GM12878 (cell line): ENCODE data around the gene EVC. TPM values are rescaled to one million over a fixed set of nuclear protein-coding genes. Genes with fewer than 3 reads are reported as not detected.

ENCODE experiments used
- ATAC-seq: fragments of 200-7000 bp; cut with Tn5 transposase; 3 replicates; pipeline ENCODE4 v1.9.1; 2020; ENCODE audit warnings: mild to moderate bottlenecking, moderate library complexity
- BruUV-seq: library from RNA; stranded (reverse); fragments of 400-500 nt; replicated peaks from 2 replicates; lab custom pipeline; 2021; lab: Mats Ljungman, UMichigan
- CTCF ChIA-PET: fragments of 300-600 bp; sonication (Branson Sonifier 250); formaldehyde crosslinking; extraction: SDS; loops from one replicate; lab custom pipeline; 2021; ENCODE audit warnings: inconsistent platforms; lab: Yijun Ruan, JAX
- POLR2A ChIA-PET: fragments of 350-600 bp; formaldehyde crosslinking; extraction: SDS; loops from one replicate; lab custom pipeline; 2021; ENCODE audit warnings: inconsistent platforms; lab: Charles Lee
- RAD21 ChIA-PET: fragments of 300-600 bp; sonication (Branson Sonifier 250); formaldehyde crosslinking; loops from one replicate; lab custom pipeline; 2023; ENCODE audit warnings: antibody characterized with exemption; ENCODE audit not compliant: unreplicated experiment; lab: Charles Lee
- SMC1A ChIA-PET: fragments of 300-600 bp; sonication (Branson Sonifier 250); formaldehyde crosslinking; loops from one replicate; lab custom pipeline; 2023; ENCODE audit not compliant: unreplicated experiment, uncharacterized antibody; lab: Charles Lee
- DNase-seq: peaks from one replicate; pipeline ENCODE4 v3.0.0-alpha.2; 2011; ENCODE audit warnings: low read depth, low spot score
- FAIRE-seq: peaks from 3 replicates; lab custom pipeline; 2011; peaks lifted over from hg19 to GRCh38; lab: Jason Lieb, UNC
- H2AFZ ChIP-seq: 2 replicates; pipeline ENCODE4 v1.6.0; 2011; ENCODE audit warnings: low read depth, low read length, control low read depth; ENCODE audit not compliant: control insufficient read depth
- H3K27ac ChIP-seq: 2 replicates; pipeline ENCODE4 v1.5.1; 2011; ENCODE audit warnings: control low read depth; ENCODE audit not compliant: control insufficient read depth, insufficient read depth
- H3K27me3 ChIP-seq, 2 experiments: replicated peaks in 1 of 2; 2 replicates each; pipeline versions ENCODE4 v1.6.0 to v1.6.1; 2011; ENCODE audit warnings: low read length in 1 of 2; ENCODE audit not compliant: control insufficient read depth in 2 of 2, insufficient read depth in 2 of 2
- H3K36me3 ChIP-seq, 2 experiments: 2 replicates each; pipeline ENCODE4 v1.5.1; 2011; ENCODE audit warnings: low read length in 1 of 2; ENCODE audit not compliant: control insufficient read depth in 2 of 2, insufficient read depth in 2 of 2
- H3K4me1 ChIP-seq: 2 replicates; pipeline ENCODE4 v1.6.1; 2011; ENCODE audit warnings: mild to moderate bottlenecking, low read length, moderate library complexity, mixed read lengths; ENCODE audit not compliant: control insufficient read depth, insufficient read depth
- H3K4me2 ChIP-seq: 2 replicates; pipeline ENCODE4 v1.6.0; 2011; ENCODE audit warnings: control low read depth; ENCODE audit not compliant: control insufficient read depth, insufficient read depth
- H3K4me3 ChIP-seq: fragments of 200-600 bp; sonication (generic); 2 replicates; pipeline ENCODE4 v1.5.1; 2016
- H3K79me2 ChIP-seq: 2 replicates; pipeline ENCODE4 v1.6.0; 2011; ENCODE audit warnings: low read length; ENCODE audit not compliant: control insufficient read depth, insufficient read depth
- H3K9ac ChIP-seq: 2 replicates; pipeline ENCODE4 v1.8.0; 2011; ENCODE audit warnings: low read length, control low read depth, mixed read lengths; ENCODE audit not compliant: control insufficient read depth, insufficient read depth
- H3K9me3 ChIP-seq: replicated peaks from 3 replicates; pipeline ENCODE4 v1.5.1; 2011; ENCODE audit warnings: mild to moderate bottlenecking, low read length; ENCODE audit not compliant: control insufficient read depth, insufficient read depth
- H4K20me1 ChIP-seq: 2 replicates; pipeline ENCODE4 v1.6.0; 2011; ENCODE audit not compliant: control insufficient read depth, insufficient read depth
- DPF2 ChIP-seq: fragments of 450-650 bp; IDR thresholded peaks from 2 replicates; pipeline ENCODE4 v1.6.1; 2017; ENCODE audit warnings: mild to moderate bottlenecking
- KAT2A ChIP-seq: conservative IDR thresholded peaks from 2 replicates; pipeline ENCODE4 v1.6.1; 2011; ENCODE audit warnings: low read depth, low read length; ENCODE audit not compliant: control insufficient read depth
- MTA2 ChIP-seq: fragments of 450-650 bp; IDR thresholded peaks from 2 replicates; pipeline ENCODE4 v1.6.1; 2016; ENCODE audit warnings: low read depth, mild to moderate bottlenecking, moderate library complexity
- NBN ChIP-seq: fragments of 450-650 bp; IDR thresholded peaks from 2 replicates; pipeline ENCODE4 v1.6.1; 2016
- NR2F1 ChIP-seq: fragments of 450-650 bp; conservative IDR thresholded peaks from 2 replicates; pipeline ENCODE4 v1.6.1; 2017; ENCODE audit warnings: mild to moderate bottlenecking
- PAX8 ChIP-seq: fragments of 450-650 bp; IDR thresholded peaks from 2 replicates; pipeline ENCODE4 v1.6.1; 2017; ENCODE audit warnings: mild to moderate bottlenecking, moderate library complexity
- PML ChIP-seq: IDR thresholded peaks from 2 replicates; pipeline ENCODE4 v1.6.1; 2012; ENCODE audit warnings: low read length, inconsistent platforms
- RELA ChIP-seq: fragments of 450-650 bp; IDR thresholded peaks from 2 replicates; pipeline ENCODE4 v1.8.0; 2014; ENCODE audit warnings: borderline replicate concordance; ENCODE audit not compliant: partially characterized antibody
- RUNX3 ChIP-seq: IDR thresholded peaks from 2 replicates; pipeline ENCODE4 v1.6.1; 2012; ENCODE audit warnings: low read length, inconsistent platforms
- YBX1 ChIP-seq: fragments of 450-650 bp; IDR thresholded peaks from 2 replicates; pipeline ENCODE4 v1.6.1; 2016; ENCODE audit warnings: antibody characterized with exemption
- YY1 ChIP-seq: IDR thresholded peaks from 2 replicates; pipeline ENCODE4 v1.6.1; 2011; ENCODE audit warnings: low read depth, mild to moderate bottlenecking, low read length
- ZNF384 ChIP-seq: IDR thresholded peaks from 2 replicates; pipeline ENCODE4 v1.6.1; 2012; ENCODE audit warnings: low read depth, mild to moderate bottlenecking, low read length, improper control_type of control experiment, borderline replicate concordance
- WGBS: methylation state at CpG from one replicate; pipeline ENCODE4 v1.1.6; 2016; ENCODE audit warnings: low lambda C conversion rate; ENCODE audit not compliant: insufficient replicate concordance, insufficient coverage; ENCODE audit errors: missing lambda C conversion rate; 5-methylcytosine and 5-hydroxymethylcytosine counted together
- in situ Hi-C: fragments of 300-500 bp; cut with MboI; formaldehyde crosslinking; loops from 9 replicates; pipeline ENCODE4 v1.14.3; 2018; ENCODE audit warnings: mixed read lengths
- intact Hi-C: fragments of 100-400 bp; cut with micrococcal nuclease; formaldehyde crosslinking; loops from one replicate; pipeline ENCODE4 v1.14.2; 2022; ENCODE audit not compliant: unreplicated experiment
- polyA plus RNA-seq, 11 experiments: library from polyadenylated mRNA; depleted of rRNA in 4 of 11; unstranded in 6 of 11; stranded (reverse) in 5 of 11; fragments of >200 nt; fragmentation: Nextera tagmentation in 4 of 11; fragmentation: Illumina TruSeq in 1 of 11; extraction: Ambion mirVana in 4 of 11; extraction: Trizol in 1 of 11; gene quantifications; 1 replicate in 1 of 11; 2 replicates in 10 of 11; pipeline versions ENCODE4 v1.2.1 to v1.2.3, GENCODE V29; 2011 to 2016; ENCODE audit warnings: inconsistent platforms in 2 of 11, missing spikeins in 2 of 11, low read depth in 1 of 11
- total RNA-seq, 4 experiments: library from RNA; depleted of rRNA in 3 of 4; stranded (reverse); fragments of >200 nt in 3 of 4; fragmentation: Illumina TruSeq in 1 of 4; extraction: Trizol in 1 of 4; gene quantifications; 2 replicates each; pipeline versions ENCODE4 v1.2.1 to v1.2.3, GENCODE V29; 2013 to 2021

The EVC gene
- total and polyA plus RNA-seq, 10 of the 15 experiments (the other 5 are each of a cell fraction or from before 2014, with no cell fraction given), result 0.87 to 55.9 (median 15.6) TPM

GRCh38 chr4:5809216-5809776 lies 98.3 kb downstream of the EVC start:
- no peaks in the 10 kb centered on the region for H3K79me2 ChIP-seq
- H3K4me2 ChIP-seq, result no peak overlapping the region
- no peaks in the 10 kb centered on the region for H3K4me1 ChIP-seq
- FAIRE-seq (no peak), DNase-seq (no peak), ATAC-seq (no peak)
- BruUV-seq, result no TSS peak
- H3K9me3 ChIP-seq, result no peaks in the 10 kb centered on the region; the same call in 2 of the 3 replicates
- H4K20me1 ChIP-seq, result no peaks in the 10 kb centered on the region
- SMC1A ChIA-PET, result no interaction called here
- CTCF ChIA-PET, result interaction anchor here (0.8 kb wide), 1 partner anchor 13 kb away, joined by 3 read pairs; no protein-coding TSS in a partner anchor
- intact Hi-C loops (no loop called here), in situ Hi-C loops (no loop called here)
- no peaks in the 10 kb centered on the region for H3K27me3 ChIP-seq
- H2AFZ ChIP-seq, result no peak overlapping the region
- H3K27ac ChIP-seq, result no peak overlapping the region
- RAD21 ChIA-PET, result no interaction called here
- no peak overlapping the region for H3K9ac ChIP-seq
- TF ChIP-seq YY1 (no peak), KAT2A (no peak), YBX1 (no peak), RUNX3 (no peak), NR2F1 (no peak), PML (no peak), PAX8 (no peak), MTA2 (no peak), ZNF384 (no peak), DPF2 (no peak), NBN (no peak), RELA (no peak)
- no peaks in the 10 kb centered on the region; a peak in 2 of 4 replicates for H3K36me3 ChIP-seq
- POLR2A ChIA-PET, result no interaction called here
- no peak overlapping the region for H3K4me3 ChIP-seq
- 17% methylated on average over 12 of the region's 12 CpGs for WGBS
